HEK293 (cell line): Measurements from ENCODE around the gene MAP3K5.

Source experiments
- CTCF ChIA-PET: fragments of 350-600 bp; formaldehyde crosslinking; extraction: SDS; loops from one replicate; lab custom pipeline; 2021; ENCODE audit warnings: antibody characterized with exemption; lab: Yijun Ruan, JAX
- POLR2A ChIA-PET: fragments of 300-600 bp; formaldehyde crosslinking; extraction: SDS; loops from one replicate; lab custom pipeline; 2020; ENCODE audit warnings: antibody characterized with exemption, inconsistent platforms; lab: Yijun Ruan, JAX
- H3K27ac ChIP-seq: fragments of 200-500 bp; sonication (Bioruptor generic); 2 replicates; pipeline ENCODE4 v1.5.1; 2014; ENCODE audit warnings: low read depth, low read length, control low read depth, inconsistent platforms; ENCODE audit errors: extremely low read depth
- H3K36me3 ChIP-seq, 2 experiments: fragments of 200-500 bp in 1 of 2; sonication (Bioruptor generic) in 1 of 2; 1 replicate in 1 of 2; 2 replicates in 1 of 2; pipeline ENCODE4 v1.5.1; 2014 to 2017; ENCODE audit warnings: inconsistent platforms in 2 of 2, low read length in 2 of 2; ENCODE audit not compliant: control insufficient read depth in 2 of 2, insufficient read depth in 1 of 2
- H3K4me1 ChIP-seq: fragments of 200-500 bp; sonication (Bioruptor generic); 2 replicates; pipeline ENCODE4 v1.5.1; 2014; ENCODE audit warnings: mild to moderate bottlenecking, low read length, inconsistent platforms; ENCODE audit not compliant: control insufficient read depth, insufficient read depth
- H3K4me3 ChIP-seq: 2 replicates; pipeline ENCODE4 v1.5.1; 2011; ENCODE audit warnings: low read depth, mild to moderate bottlenecking, control low read depth, low read length, moderate library complexity
- H3K9me3 ChIP-seq: fragments of 200-500 bp; sonication (Bioruptor generic); 2 replicates; pipeline ENCODE4 v1.5.1; 2014; ENCODE audit warnings: low read depth, low read length, inconsistent platforms; ENCODE audit not compliant: control insufficient read depth, insufficient read depth
- FEZF1 ChIP-seq: fragments of 450-650 bp; formaldehyde crosslinking; IDR thresholded peaks from 2 replicates; pipeline ENCODE4 v1.5.1; 2016; ENCODE audit warnings: missing biosample characterization, missing genetic modification characterization
- GLI2 ChIP-seq: fragments of 450-650 bp; formaldehyde crosslinking; IDR thresholded peaks from 2 replicates; pipeline ENCODE4; 2017; ENCODE audit warnings: missing biosample characterization, missing genetic modification characterization, low read depth, borderline replicate concordance
- KLF9 ChIP-seq: fragments of 450-650 bp; formaldehyde crosslinking; IDR thresholded peaks from 2 replicates; pipeline ENCODE4 v1.5.1; 2016; ENCODE audit warnings: missing biosample characterization, missing genetic modification characterization, low read depth
- OVOL3 ChIP-seq: fragments of 450-650 bp; formaldehyde crosslinking; IDR thresholded peaks from 2 replicates; pipeline ENCODE4 v1.5.1; 2016; ENCODE audit warnings: missing biosample characterization, missing genetic modification characterization
- SETDB1 ChIP-seq: IDR thresholded peaks from one replicate; pipeline ENCODE4 v1.6.1; 2017; ENCODE audit warnings: mild to moderate bottlenecking, low read length, moderate library complexity, mixed read lengths; ENCODE audit not compliant: insufficient read length
- TRIM28 ChIP-seq: IDR thresholded peaks from 2 replicates; pipeline ENCODE4 v1.6.1; 2011; ENCODE audit warnings: low read length, control low read depth, borderline replicate concordance
- YY1 ChIP-seq: fragments of 450-650 bp; formaldehyde crosslinking; IDR thresholded peaks from 2 replicates; pipeline ENCODE4 v1.5.1; 2018; ENCODE audit warnings: missing biosample characterization, missing genetic modification characterization
- ZBTB7A ChIP-seq: fragments of 450-650 bp; formaldehyde crosslinking; IDR thresholded peaks from 2 replicates; pipeline ENCODE4 v1.5.1; 2016; ENCODE audit warnings: low read depth, missing biosample characterization, missing genetic modification characterization
- ZFP3 ChIP-seq: fragments of 450-650 bp; formaldehyde crosslinking; IDR thresholded peaks from 2 replicates; pipeline ENCODE4 v1.5.1; 2016; ENCODE audit warnings: low read depth, missing biosample characterization, missing genetic modification characterization
- ZFP69B ChIP-seq: fragments of 450-650 bp; formaldehyde crosslinking; IDR thresholded peaks from 2 replicates; pipeline ENCODE4 v1.5.1; 2016; ENCODE audit warnings: missing biosample characterization, missing genetic modification characterization
- ZNF311 ChIP-seq: fragments of 450-650 bp; formaldehyde crosslinking; IDR thresholded peaks from 2 replicates; pipeline ENCODE4 v1.5.1; 2017; ENCODE audit warnings: missing biosample characterization, missing genetic modification characterization, borderline replicate concordance
- ZNF341 ChIP-seq: fragments of 450-650 bp; formaldehyde crosslinking; IDR thresholded peaks from 2 replicates; pipeline ENCODE4; 2016; ENCODE audit warnings: low read depth, missing biosample characterization, missing genetic modification characterization
- ZNF394 ChIP-seq: fragments of 450-650 bp; formaldehyde crosslinking; IDR thresholded peaks from 2 replicates; pipeline ENCODE4 v1.5.1; 2016; ENCODE audit warnings: missing biosample characterization, missing genetic modification characterization, mild to moderate bottlenecking, moderate library complexity, borderline replicate concordance
- ZNF423 ChIP-seq: fragments of 450-650 bp; formaldehyde crosslinking; IDR thresholded peaks from 2 replicates; pipeline ENCODE4 v1.5.1; 2016; ENCODE audit warnings: missing biosample characterization, missing genetic modification characterization
- ZNF623 ChIP-seq: fragments of 450-650 bp; formaldehyde crosslinking; IDR thresholded peaks from 2 replicates; pipeline ENCODE4 v1.5.1; 2016; ENCODE audit warnings: missing biosample characterization, missing genetic modification characterization
- ZNF654 ChIP-seq: fragments of 450-650 bp; formaldehyde crosslinking; IDR thresholded peaks from 2 replicates; pipeline ENCODE4 v1.5.1; 2016; ENCODE audit warnings: low read depth, missing biosample characterization, missing genetic modification characterization
- ZSCAN16 ChIP-seq: fragments of 450-650 bp; formaldehyde crosslinking; IDR thresholded peaks from 2 replicates; pipeline ENCODE4 v1.5.1; 2016; ENCODE audit warnings: missing biosample characterization, missing genetic modification characterization
- TF ChIP-seq, protein P1 (sequence below): fragments of 450-650 bp; formaldehyde crosslinking; IDR thresholded peaks from 2 replicates; pipeline ENCODE4 v1.5.1; 2016; ENCODE audit warnings: missing biosample characterization, missing genetic modification characterization
- TF ChIP-seq, protein P2 (sequence below): fragments of 450-650 bp; formaldehyde crosslinking; IDR thresholded peaks from 2 replicates; pipeline ENCODE4 v1.5.1; 2017; ENCODE audit warnings: missing biosample characterization, missing genetic modification characterization
- TF ChIP-seq, protein P3 (sequence below): fragments of 450-650 bp; formaldehyde crosslinking; IDR thresholded peaks from 2 replicates; pipeline ENCODE4 v1.5.1; 2016; ENCODE audit warnings: missing biosample characterization, missing genetic modification characterization, low read depth
- TF ChIP-seq, protein P4 (sequence below): fragments of 450-650 bp; formaldehyde crosslinking; IDR thresholded peaks from 2 replicates; pipeline ENCODE4 v1.5.1; 2016; ENCODE audit warnings: missing biosample characterization, missing genetic modification characterization
- TF ChIP-seq, protein P5 (sequence below): fragments of 450-650 bp; formaldehyde crosslinking; IDR thresholded peaks from 2 replicates; pipeline ENCODE4 v1.5.1; 2016; ENCODE audit warnings: missing biosample characterization, missing genetic modification characterization

The MAP3K5 gene

DNA sequence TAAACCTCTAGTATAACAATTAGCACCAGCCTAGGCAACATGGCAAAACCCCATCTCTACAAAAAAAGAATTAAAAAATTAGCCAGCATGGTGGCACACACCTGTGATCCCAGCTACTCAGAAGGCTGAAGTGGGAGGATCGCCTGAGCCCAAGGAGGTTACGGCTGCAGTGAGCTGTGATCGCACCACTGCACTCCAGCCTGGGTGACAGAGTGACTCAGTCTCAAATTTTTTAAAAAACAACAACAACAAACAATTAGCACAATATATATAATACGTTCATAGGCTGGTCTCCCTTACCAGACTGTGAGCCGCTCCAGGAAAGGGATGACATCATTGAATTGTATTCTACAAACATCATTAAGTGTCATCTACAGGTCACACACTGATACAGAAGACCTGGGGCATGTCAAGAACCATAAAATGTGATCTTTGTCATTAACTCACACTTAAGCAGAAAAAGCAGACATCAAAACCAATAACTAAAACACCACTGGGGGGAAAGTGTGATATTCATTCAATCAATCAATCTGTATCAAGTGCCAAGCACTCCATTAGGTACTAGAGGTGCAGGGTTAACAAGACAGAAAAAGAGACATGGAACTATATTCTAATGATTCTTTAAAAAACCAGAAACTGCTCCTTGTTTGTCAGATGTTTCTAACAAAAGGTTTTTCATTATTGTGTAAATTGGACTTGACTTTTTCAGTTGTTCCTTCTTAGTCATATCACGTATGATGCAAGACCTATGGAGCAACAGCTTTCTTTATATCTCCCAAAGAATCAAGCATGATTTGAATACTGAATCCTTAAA is 17.8 kb downstream of the MAP3K5 start (continued):
- peak; percentile 18; the same call in 1 of the 2 replicates for TF ChIP-seq ZNF654 (tag by site-specific recombination)
- no peak for TF ChIP-seq SETDB1
- no peak for TF ChIP-seq YY1 (tag by site-specific recombination)
- peak; percentile 73 for TF ChIP-seq ZNF394
- peak; percentile 89 for TF ChIP-seq FEZF1 (tag by site-specific recombination)
- peak; percentile 86 for TF ChIP-seq GLI2 (tag by site-specific recombination)
- peak; percentile 70 for TF ChIP-seq ZFP69B (tag by site-specific recombination)
- TF ChIP-seq TRIM28: peak; percentile 40; the same call in 1 of the 2 replicates
- no peak for TF ChIP-seq ZSCAN16 (tag by site-specific recombination)
- no peak for TF ChIP-seq ZFP3 (tag by site-specific recombination)

DNA sequence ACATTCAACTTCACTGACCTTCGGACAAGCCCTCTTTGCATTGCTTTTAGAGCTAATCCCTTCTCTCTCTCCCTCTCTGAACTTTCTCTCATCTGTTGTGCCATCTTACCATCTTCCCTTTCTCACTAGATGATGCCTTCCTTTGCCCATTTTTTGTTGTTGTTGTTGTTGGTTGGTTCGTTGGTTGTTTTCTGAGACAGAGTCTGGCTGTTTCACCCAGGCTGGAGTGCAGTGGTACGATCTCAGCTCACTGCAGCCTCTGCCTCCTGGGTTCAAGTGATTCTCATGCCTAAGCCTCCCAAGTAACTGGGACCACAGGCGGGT is 18.8 kb downstream of the MAP3K5 start:
- Histone ChIP-seq H3K27ac (no peak overlapping the region), H3K4me1 (peaks cover 15% of the 10 kb centered on the region; the same call in 1 of the 2 replicates), H3K9me3 (no peaks in the 10 kb centered on the region), H3K36me3 (no peaks in the 10 kb centered on the region), H3K4me3 (no peak overlapping the region)
- CTCF ChIA-PET: interaction anchor here (0.6 to 5.2 kb wide), 2 partner anchors 19 to 190 kb away, joined by 3 to 29 read pairs; partner anchors contain the start of gene MAP3K5
- POLR2A ChIA-PET: interaction anchor here (1.4 kb wide), 1 partner anchor 19 kb away, joined by 3 read pairs; the partner anchor contains the start of gene MAP3K5
- TF ChIP-seq KLF9: no peak
- no peak for TF ChIP-seq ZNF311 (tag by site-specific recombination)
- TF ChIP-seq ZNF341 (tag by site-specific recombination): no peak
- TF ChIP-seq, protein P1, sequence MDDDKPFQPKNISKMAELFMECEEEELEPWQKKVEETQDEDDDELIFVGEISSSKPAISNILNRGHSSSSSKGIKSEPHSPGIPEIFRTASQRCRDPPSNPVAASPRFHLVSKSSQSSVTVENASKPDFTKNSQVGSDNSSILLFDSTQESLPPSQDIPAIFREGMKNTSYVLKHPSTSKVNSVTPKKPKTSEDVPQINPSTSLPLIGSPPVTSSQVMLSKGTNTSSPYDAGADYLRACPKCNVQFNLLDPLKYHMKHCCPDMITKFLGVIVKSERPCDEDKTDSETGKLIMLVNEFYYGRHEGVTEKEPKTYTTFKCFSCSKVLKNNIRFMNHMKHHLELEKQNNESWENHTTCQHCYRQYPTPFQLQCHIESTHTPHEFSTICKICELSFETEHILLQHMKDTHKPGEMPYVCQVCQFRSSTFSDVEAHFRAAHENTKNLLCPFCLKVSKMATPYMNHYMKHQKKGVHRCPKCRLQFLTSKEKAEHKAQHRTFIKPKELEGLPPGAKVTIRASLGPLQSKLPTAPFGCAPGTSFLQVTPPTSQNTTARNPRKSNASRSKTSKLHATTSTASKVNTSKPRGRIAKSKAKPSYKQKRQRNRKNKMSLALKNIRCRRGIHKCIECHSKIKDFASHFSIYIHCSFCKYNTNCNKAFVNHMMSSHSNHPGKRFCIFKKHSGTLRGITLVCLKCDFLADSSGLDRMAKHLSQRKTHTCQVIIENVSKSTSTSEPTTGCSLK (tag by site-specific recombination): no peak
- TF ChIP-seq, protein P2, sequence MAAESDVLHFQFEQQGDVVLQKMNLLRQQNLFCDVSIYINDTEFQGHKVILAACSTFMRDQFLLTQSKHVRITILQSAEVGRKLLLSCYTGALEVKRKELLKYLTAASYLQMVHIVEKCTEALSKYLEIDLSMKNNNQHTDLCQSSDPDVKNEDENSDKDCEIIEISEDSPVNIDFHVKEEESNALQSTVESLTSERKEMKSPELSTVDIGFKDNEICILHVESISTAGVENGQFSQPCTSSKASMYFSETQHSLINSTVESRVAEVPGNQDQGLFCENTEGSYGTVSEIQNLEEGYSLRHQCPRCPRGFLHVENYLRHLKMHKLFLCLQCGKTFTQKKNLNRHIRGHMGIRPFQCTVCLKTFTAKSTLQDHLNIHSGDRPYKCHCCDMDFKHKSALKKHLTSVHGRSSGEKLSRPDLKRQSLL (tag by site-specific recombination): no peak

DNA sequence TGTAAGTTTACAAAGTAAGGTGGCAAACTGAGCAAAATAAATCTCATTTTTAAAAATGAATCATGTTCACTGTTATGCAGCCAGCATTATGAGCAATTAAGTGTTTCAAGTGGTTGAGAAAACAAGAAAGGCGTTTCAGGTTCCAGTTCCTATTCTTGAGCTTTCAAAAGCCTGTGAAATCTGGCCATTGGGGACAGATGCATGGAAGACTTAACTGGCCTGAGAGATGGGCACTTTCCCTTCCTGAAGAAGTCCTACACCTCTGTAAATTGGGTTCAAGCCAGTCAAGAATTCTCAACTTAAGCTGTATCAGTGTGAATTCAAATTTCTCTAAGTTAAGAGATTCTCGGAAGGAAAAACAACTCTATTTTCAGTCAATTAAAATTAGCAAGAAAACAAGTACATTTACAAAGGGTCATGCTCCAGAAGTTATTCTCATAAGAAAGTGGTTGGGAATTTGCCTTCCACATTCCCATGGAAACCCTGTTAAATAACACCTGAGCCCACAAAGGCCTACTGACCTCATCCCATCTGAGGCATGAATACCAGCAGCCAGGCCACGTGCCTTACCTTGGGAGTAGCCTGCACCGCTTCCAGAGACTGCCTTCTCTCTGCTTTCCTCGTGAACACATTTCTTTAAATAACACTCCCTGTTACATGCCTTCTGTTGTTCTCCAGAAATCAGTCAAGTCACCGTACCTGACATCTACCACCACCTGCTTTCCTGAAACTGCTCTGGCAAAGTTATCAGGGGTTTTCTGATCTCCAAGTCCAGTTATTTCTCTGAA is 19.4 kb downstream of the MAP3K5 start:
- Histone ChIP-seq H3K36me3 (no peaks in the 10 kb centered on the region), H3K4me1 (peaks cover 13% of the 10 kb centered on the region; the same call in 1 of the 2 replicates), H3K9me3 (no peaks in the 10 kb centered on the region), H3K4me3 (no peak overlapping the region), H3K27ac (no peak overlapping the region)
- ChIA-PET CTCF (interaction anchor here (0.7 to 5.2 kb wide), 4 partner anchors 17 to 128 kb away, joined by 3 to 29 read pairs (median 3); partner anchors contain the start of gene MAP3K5), POLR2A (interaction anchor here (1.4 kb wide), 1 partner anchor 19 kb away, joined by 3 read pairs; the partner anchor contains the start of gene MAP3K5)
- TF ChIP-seq, protein P3, sequence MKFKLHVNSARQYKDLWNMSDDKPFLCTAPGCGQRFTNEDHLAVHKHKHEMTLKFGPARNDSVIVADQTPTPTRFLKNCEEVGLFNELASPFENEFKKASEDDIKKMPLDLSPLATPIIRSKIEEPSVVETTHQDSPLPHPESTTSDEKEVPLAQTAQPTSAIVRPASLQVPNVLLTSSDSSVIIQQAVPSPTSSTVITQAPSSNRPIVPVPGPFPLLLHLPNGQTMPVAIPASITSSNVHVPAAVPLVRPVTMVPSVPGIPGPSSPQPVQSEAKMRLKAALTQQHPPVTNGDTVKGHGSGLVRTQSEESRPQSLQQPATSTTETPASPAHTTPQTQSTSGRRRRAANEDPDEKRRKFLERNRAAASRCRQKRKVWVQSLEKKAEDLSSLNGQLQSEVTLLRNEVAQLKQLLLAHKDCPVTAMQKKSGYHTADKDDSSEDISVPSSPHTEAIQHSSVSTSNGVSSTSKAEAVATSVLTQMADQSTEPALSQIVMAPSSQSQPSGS (tag by site-specific recombination): no peak
- no peak for TF ChIP-seq OVOL3
- TF ChIP-seq ZNF623 (tag by site-specific recombination): no peak
- no peak for TF ChIP-seq ZNF423
- TF ChIP-seq, protein P4, sequence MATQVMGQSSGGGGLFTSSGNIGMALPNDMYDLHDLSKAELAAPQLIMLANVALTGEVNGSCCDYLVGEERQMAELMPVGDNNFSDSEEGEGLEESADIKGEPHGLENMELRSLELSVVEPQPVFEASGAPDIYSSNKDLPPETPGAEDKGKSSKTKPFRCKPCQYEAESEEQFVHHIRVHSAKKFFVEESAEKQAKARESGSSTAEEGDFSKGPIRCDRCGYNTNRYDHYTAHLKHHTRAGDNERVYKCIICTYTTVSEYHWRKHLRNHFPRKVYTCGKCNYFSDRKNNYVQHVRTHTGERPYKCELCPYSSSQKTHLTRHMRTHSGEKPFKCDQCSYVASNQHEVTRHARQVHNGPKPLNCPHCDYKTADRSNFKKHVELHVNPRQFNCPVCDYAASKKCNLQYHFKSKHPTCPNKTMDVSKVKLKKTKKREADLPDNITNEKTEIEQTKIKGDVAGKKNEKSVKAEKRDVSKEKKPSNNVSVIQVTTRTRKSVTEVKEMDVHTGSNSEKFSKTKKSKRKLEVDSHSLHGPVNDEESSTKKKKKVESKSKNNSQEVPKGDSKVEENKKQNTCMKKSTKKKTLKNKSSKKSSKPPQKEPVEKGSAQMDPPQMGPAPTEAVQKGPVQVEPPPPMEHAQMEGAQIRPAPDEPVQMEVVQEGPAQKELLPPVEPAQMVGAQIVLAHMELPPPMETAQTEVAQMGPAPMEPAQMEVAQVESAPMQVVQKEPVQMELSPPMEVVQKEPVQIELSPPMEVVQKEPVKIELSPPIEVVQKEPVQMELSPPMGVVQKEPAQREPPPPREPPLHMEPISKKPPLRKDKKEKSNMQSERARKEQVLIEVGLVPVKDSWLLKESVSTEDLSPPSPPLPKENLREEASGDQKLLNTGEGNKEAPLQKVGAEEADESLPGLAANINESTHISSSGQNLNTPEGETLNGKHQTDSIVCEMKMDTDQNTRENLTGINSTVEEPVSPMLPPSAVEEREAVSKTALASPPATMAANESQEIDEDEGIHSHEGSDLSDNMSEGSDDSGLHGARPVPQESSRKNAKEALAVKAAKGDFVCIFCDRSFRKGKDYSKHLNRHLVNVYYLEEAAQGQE (tag by site-specific recombination): no peak
- TF ChIP-seq ZBTB7A: no peak
- TF ChIP-seq, protein P5, sequence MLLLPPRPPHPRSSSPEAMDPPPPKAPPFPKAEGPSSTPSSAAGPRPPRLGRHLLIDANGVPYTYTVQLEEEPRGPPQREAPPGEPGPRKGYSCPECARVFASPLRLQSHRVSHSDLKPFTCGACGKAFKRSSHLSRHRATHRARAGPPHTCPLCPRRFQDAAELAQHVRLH (tag by site-specific recombination): no peak
